ENCODE results near the gene MAGI1.

The MAGI1 gene

GRCh38 chr3:65971293-65972252 lies 67.1 kb downstream of the MAGI1 start:
- TF ChIP-seq NFRKB (IDR thresholded peaks at IDR 0.05), result no peak
- no peak for DNase-seq (ENCODE audit: extremely low spot score)
- ChIA-PET POLR2A (no interaction called here), CTCF (no interaction called here)

GRCh38 chr3:65968996-65969395 lies 69.7 kb downstream of the MAGI1 start:
- CTCF ChIA-PET, result no interaction called here
- POLR2A ChIA-PET, result no interaction called here
- DNase-seq (ENCODE audit: extremely low spot score), result no peak
- no peak for TF ChIP-seq ZNF384 (IDR thresholded peaks at IDR 0.05)
- no peak for TF ChIP-seq HDGF (IDR thresholded peaks at IDR 0.05; ENCODE audit: borderline replicate concordance)
- TF ChIP-seq PKNOX1 (IDR thresholded peaks at IDR 0.05), result no peak
- no peak for TF ChIP-seq SUZ12 (IDR thresholded peaks at IDR 0.05)
- no peak for TF ChIP-seq LEF1 (IDR thresholded peaks at IDR 0.05; ENCODE audit: borderline replicate concordance)

DNA sequence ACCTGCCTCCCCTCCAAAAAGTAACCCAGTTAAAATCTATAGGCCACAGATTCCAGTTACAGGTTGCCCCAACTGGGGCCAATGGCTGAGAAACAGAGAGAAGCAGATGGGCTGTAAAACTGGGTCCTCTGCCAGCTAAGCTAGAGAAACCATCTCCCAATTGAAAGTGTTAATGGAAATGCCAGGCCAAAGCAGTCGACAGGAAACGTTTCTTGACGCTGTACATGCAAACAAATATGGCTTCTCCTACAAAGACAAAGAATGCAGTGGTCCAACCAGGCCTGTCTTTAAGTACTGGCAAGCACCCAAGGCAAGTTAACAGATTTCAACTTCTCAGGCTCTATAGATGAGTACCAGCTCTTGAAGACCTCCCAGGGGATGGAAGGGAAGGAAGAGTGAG lies 71.3 kb downstream of the MAGI1 start:
- ChIA-PET CTCF (no interaction called here), POLR2A (interaction anchor here (0.6 kb wide), 1 partner anchor 185 kb away, joined by 4 read pairs; no protein-coding TSS in a partner anchor)
- TF ChIP-seq SUZ12 (IDR thresholded peaks at IDR 0.05), result no peak
- no peak for TF ChIP-seq FOXA1 (IDR thresholded peaks at IDR 0.05)
- no peak for TF ChIP-seq ELF4 (IDR thresholded peaks at IDR 0.05)
- no peak for TF ChIP-seq ZNF384 (IDR thresholded peaks at IDR 0.05)
- no peak for TF ChIP-seq ARNT (IDR thresholded peaks at IDR 0.05)
- no peak for TF ChIP-seq CTBP1 (IDR thresholded peaks at IDR 0.05; ENCODE audit: borderline replicate concordance)
- no peak for TF ChIP-seq L3MBTL2 (conservative IDR thresholded peaks at IDR 0.05)
- no peak for TF ChIP-seq HDGF (IDR thresholded peaks at IDR 0.05; ENCODE audit: borderline replicate concordance)
- no peak for TF ChIP-seq PKNOX1 (IDR thresholded peaks at IDR 0.05)
- TF ChIP-seq LEF1 (IDR thresholded peaks at IDR 0.05; ENCODE audit: borderline replicate concordance), result no peak
- TF ChIP-seq FOXK2 (IDR thresholded peaks at IDR 0.05), result no peak
- TF ChIP-seq TARDBP (IDR thresholded peaks at IDR 0.05), result no peak
- no peak for TF ChIP-seq NFRKB (IDR thresholded peaks at IDR 0.05)
- no peak for TF ChIP-seq SP1 (IDR thresholded peaks at IDR 0.05)
- TF ChIP-seq BHLHE40 (IDR thresholded peaks at IDR 0.05; ENCODE audit: borderline replicate concordance), result no peak
- no peak for TF ChIP-seq FOXM1 (IDR thresholded peaks at IDR 0.05; ENCODE audit: borderline replicate concordance)
- DNase-seq (ENCODE audit: extremely low spot score), result no peak

DNA sequence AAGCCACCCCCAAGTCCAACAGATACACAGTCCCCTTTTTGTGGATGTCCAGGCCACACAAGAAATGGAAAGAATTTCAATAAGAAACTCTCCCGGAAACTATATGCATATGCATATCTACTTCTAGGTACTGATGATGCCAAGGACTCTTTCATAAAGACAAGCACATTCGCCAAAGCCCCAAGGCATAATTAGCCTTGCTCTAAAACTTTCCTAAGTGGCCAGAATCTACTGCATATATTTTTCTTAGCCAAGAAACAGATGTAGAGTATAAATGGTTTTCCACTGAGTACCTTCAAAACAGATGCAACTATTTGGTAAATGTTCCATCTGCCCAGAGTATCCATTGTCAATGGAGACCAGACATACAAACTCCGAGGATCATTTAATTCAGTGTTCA lies 73.9 kb downstream of the MAGI1 start:
- ChIA-PET CTCF (no interaction called here), POLR2A (no interaction called here)
- DNase-seq (ENCODE audit: extremely low spot score), result no peak
- no peak for TF ChIP-seq SP1 (IDR thresholded peaks at IDR 0.05)
- no peak for TF ChIP-seq HDGF (IDR thresholded peaks at IDR 0.05; ENCODE audit: borderline replicate concordance)
- TF ChIP-seq PKNOX1 (IDR thresholded peaks at IDR 0.05), result no peak
- TF ChIP-seq LEF1 (IDR thresholded peaks at IDR 0.05; ENCODE audit: borderline replicate concordance), result no peak
- no peak for TF ChIP-seq NFRKB (IDR thresholded peaks at IDR 0.05)

DNA sequence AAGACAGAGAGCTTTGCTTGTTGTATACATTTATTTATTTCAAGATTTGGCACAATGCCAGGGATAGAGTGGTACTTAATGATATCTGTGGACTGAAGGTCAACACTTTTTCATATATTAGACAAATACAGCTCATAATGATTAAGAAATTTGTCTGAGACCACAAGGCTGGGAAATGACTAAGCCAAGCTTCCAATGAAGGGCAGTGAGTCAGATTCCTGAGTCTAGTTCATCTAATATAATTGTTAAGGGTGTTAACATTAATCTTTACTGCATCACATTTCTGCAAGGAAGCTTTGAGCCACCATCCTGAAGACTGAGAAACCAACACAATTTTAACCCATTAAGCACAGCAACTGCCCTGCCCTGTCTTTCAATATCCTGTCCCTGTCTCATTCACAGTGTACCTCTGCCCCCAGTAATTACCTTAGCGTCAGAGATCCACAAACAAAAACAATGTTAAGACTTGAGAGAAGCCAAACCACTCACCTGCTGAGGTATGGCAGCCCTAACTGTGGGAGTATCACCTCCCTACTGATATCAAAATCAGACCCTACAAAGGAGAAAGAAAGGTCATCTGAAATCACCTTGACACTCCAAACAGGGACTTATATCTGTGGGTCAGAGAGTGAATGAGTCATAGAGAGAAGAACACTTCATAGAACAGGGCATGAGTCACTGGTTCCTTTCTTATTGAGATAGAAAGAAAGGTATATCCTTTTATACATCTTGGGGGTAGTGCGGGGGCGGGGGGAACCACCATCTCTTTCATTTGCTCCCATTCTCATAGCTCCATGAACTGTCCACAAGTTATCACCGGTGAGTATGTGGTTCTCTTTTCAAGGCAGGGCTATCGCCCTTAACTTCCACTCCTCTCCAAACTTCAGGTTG lies 74.7 kb downstream of the MAGI1 start:
- CTCF ChIA-PET, result no interaction called here
- DNase-seq (ENCODE audit: extremely low spot score), result no peak
- TF ChIP-seq BHLHE40 (IDR thresholded peaks at IDR 0.05; ENCODE audit: borderline replicate concordance), result no peak
- TF ChIP-seq ARNT (IDR thresholded peaks at IDR 0.05), result no peak
- TF ChIP-seq SUZ12 (IDR thresholded peaks at IDR 0.05), result no peak
- TF ChIP-seq PKNOX1 (IDR thresholded peaks at IDR 0.05), result no peak
- TF ChIP-seq FOXA1 (IDR thresholded peaks at IDR 0.05), result no peak
- TF ChIP-seq ZNF384 (IDR thresholded peaks at IDR 0.05), result no peak
- no peak for TF ChIP-seq TARDBP (IDR thresholded peaks at IDR 0.05)
- TF ChIP-seq HDGF (IDR thresholded peaks at IDR 0.05; ENCODE audit: borderline replicate concordance), result no peak
- no peak for TF ChIP-seq SP1 (IDR thresholded peaks at IDR 0.05)
- no peak for TF ChIP-seq FOXK2 (IDR thresholded peaks at IDR 0.05)
- no peak for TF ChIP-seq NFRKB (IDR thresholded peaks at IDR 0.05)
- POLR2A ChIA-PET, result no interaction called here

GRCh38 chr3:65961733-65962132 lies 77.0 kb downstream of the MAGI1 start:
- no peak for DNase-seq (ENCODE audit: extremely low spot score)
- CTCF ChIA-PET, result interaction anchor here (0.6 kb wide), 1 partner anchor 1552 kb away, joined by 3 read pairs; no protein-coding TSS in a partner anchor
- TF ChIP-seq TARDBP (IDR thresholded peaks at IDR 0.05), result no peak
- no peak for TF ChIP-seq LEF1 (IDR thresholded peaks at IDR 0.05; ENCODE audit: borderline replicate concordance)
- TF ChIP-seq HDGF (IDR thresholded peaks at IDR 0.05; ENCODE audit: borderline replicate concordance), result no peak
- TF ChIP-seq ZNF384 (IDR thresholded peaks at IDR 0.05), result no peak
- TF ChIP-seq FOXK2 (IDR thresholded peaks at IDR 0.05), result no peak
- TF ChIP-seq BHLHE40 (IDR thresholded peaks at IDR 0.05; ENCODE audit: borderline replicate concordance), result no peak
- no peak for TF ChIP-seq NFRKB (IDR thresholded peaks at IDR 0.05)
- no peak for TF ChIP-seq L3MBTL2 (conservative IDR thresholded peaks at IDR 0.05)
- no peak for TF ChIP-seq CTBP1 (IDR thresholded peaks at IDR 0.05; ENCODE audit: borderline replicate concordance)
- no peak for TF ChIP-seq FOXA1 (IDR thresholded peaks at IDR 0.05)
- TF ChIP-seq ARNT (IDR thresholded peaks at IDR 0.05), result no peak
- TF ChIP-seq FOXM1 (IDR thresholded peaks at IDR 0.05; ENCODE audit: borderline replicate concordance), result no peak
- TF ChIP-seq PKNOX1 (IDR thresholded peaks at IDR 0.05), result no peak
- TF ChIP-seq SP1 (IDR thresholded peaks at IDR 0.05), result no peak
- no peak for TF ChIP-seq SUZ12 (IDR thresholded peaks at IDR 0.05)
- POLR2A ChIA-PET, result no interaction called here

Data from HEK293T (cell line).